Psoas muscle (tissue), 8 donors: ENCODE data around the gene KY. TPM values are rescaled to one million over a fixed set of nuclear protein-coding genes. Genes with fewer than 3 reads are reported as not detected.

Experiments
- ATAC-seq, 4 donors: fragments of 200-7000 bp; cut with Tn5 transposase; one replicate each; pipeline ENCODE4 v1.9.1; 2020; ENCODE audit warnings: moderate library complexity in 3 of 4, mild to moderate bottlenecking in 2 of 4
- DNase-seq, 2 donors: peaks; one replicate each; pipeline ENCODE4 v3.0.0-alpha.2; 2020
- H3K27ac ChIP-seq: fragments of 200-600 bp; one replicate; pipeline ENCODE4 v1.8.0; 2022
- H3K27me3 ChIP-seq, 3 donors: fragments of 200-600 bp in 1 of 3; one replicate each; pipeline versions ENCODE4 v1.6.1 to v1.8.0; 2013 to 2022; ENCODE audit warnings: low read length in 2 of 3, mild to moderate bottlenecking in 2 of 3, moderate library complexity in 1 of 3; ENCODE audit not compliant: insufficient read depth in 3 of 3
- H3K36me3 ChIP-seq, 2 donors: fragments of 200-600 bp in 1 of 2; one replicate each; pipeline versions ENCODE4 v1.6.1 to v1.8.0; 2013 to 2022; ENCODE audit warnings: low read depth in 1 of 2, mild to moderate bottlenecking in 1 of 2, moderate library complexity in 1 of 2; ENCODE audit not compliant: insufficient read depth in 1 of 2
- H3K4me1 ChIP-seq: fragments of 200-600 bp; one replicate; pipeline ENCODE4 v1.8.0; 2022
- H3K4me3 ChIP-seq: fragments of 200-600 bp; one replicate; pipeline ENCODE4 v1.8.0; 2022; ENCODE audit warnings: mild to moderate bottlenecking
- H3K9me3 ChIP-seq: fragments of 200-600 bp; one replicate; pipeline ENCODE4 v1.8.0; 2022
- CTCF ChIP-seq: fragments of 200-600 bp; IDR thresholded peaks from one replicate; pipeline ENCODE4 v1.8.0; 2022; ENCODE audit warnings: antibody characterized with exemption
- WGBS, 3 donors: extraction: QIAGEN DNeasy Blood & Tissue Kit; methylation state at CpG; one replicate each; pipeline versions ENCODE4 v1.1.6 to v1.1.7; 2013; 5-methylcytosine and 5-hydroxymethylcytosine counted together
- intact Hi-C, 2 donors: fragments of 100-400 bp; cut with DNase I; formaldehyde crosslinking; loops; one replicate each; pipeline versions ENCODE4 v1.11.0 to v1.14.2; 2022
- polyA plus RNA-seq, 3 donors: library from polyadenylated mRNA; stranded (reverse); fragments of 200-250 nt; gene quantifications; one replicate each; pipeline ENCODE4 v1.2.3, GENCODE V29; 2013
- total RNA-seq, 4 donors: library from RNA; stranded (reverse); fragmentation: NEBNext Ultra II Directional in 2 of 4; extraction: Animal tissue kit (Norgen Biotek cat#: 25700) in 2 of 4; gene quantifications; one replicate each; pipeline versions ENCODE4 v1.2.1 to v1.2.4, GENCODE V29; 2021 to 2023
- donor health status: healthy with polysubstance abuse.
- donor health status: DM: no; HTN: no; CAD: no; lungs with moderate emphysema.
- donor health status: Bipolar disorder and iron deficiency.
- donor health status: healthy.
- donor health status: DM: yes; HTN: yes; CAD: no.
- donor health status: DM: no; HTN: no; CAD: no.
- donor health status: DM: no; HTN: no; CAD: no.
- donor health status: DM: yes; HTN: yes; CAD: no.

Gene KY
- total and polyA plus RNA-seq, 7 donors, result 0.30 to 6.7 (median 3.0) TPM; not detected in 1

GRCh38 chr3:134652886-134653630 lies 2.2 kb upstream of the KY start:
- no peak for TF ChIP-seq CTCF
- DNase-seq (no peak), ATAC-seq (no peak)
- H3K9me3 ChIP-seq, result no peaks in the 10 kb centered on the region
- H3K4me3 ChIP-seq, result no peak overlapping the region
- no peaks in the 10 kb centered on the region for H3K36me3 ChIP-seq
- H3K4me1 ChIP-seq, result peaks cover 19% of the 10 kb centered on the region
- 85 to 93% (median 93%) methylated on average over 7 of the region's 7 CpGs for WGBS, 3 donors
- no peak overlapping the region for H3K27ac ChIP-seq
- no peaks in the 10 kb centered on the region for H3K27me3 ChIP-seq
- intact Hi-C loops, result no loop called here

- Histone ChIP-seq H3K4me3 (no peak overlapping the region), H3K27me3 (no peaks in the 10 kb centered on the region), H3K4me1 (peaks cover 19% of the 10 kb centered on the region), H3K27ac (no peak overlapping the region), H3K36me3 (no peaks in the 10 kb centered on the region), H3K9me3 (no peaks in the 10 kb centered on the region)
- intact Hi-C loops, result no loop called here
- DNase-seq, result no peak
- ATAC-seq, result no peak
- no peak for TF ChIP-seq CTCF
- 75 to 90% (median 79%) methylated on average over 7 of the region's 7 CpGs for WGBS, 3 donors
These were observed 1.6 kb upstream of the KY start for GRCh38 chr3:134652409-134652831.

GRCh38 chr3:134651347-134652041 lies 672 bp upstream of the KY start:
- Histone ChIP-seq H3K9me3 (no peaks in the 10 kb centered on the region), H3K27me3 (no peaks in the 10 kb centered on the region), H3K27ac (peak overlapping the region; percentile 84), H3K4me3 (peak overlapping the region; percentile 71), H3K4me1 (peaks cover 25% of the 10 kb centered on the region), H3K36me3 (no peaks in the 10 kb centered on the region)
- TF ChIP-seq CTCF, result no peak
- DNase-seq (peak; percentile 55 to 83), ATAC-seq (peak; percentile 85 to 88 (median 88))
- WGBS, 3 donors, result 6 to 14% (median 7%) methylated on average over 16 to 17 of the region's 17 CpGs
- intact Hi-C loops, result no loop called here

- peak overlapping the region; percentile 71 for H3K4me3 ChIP-seq
- H3K36me3 ChIP-seq, result no peaks in the 10 kb centered on the region
- H3K9me3 ChIP-seq, result no peaks in the 10 kb centered on the region
- intact Hi-C loops, result loop anchor here (5.0 kb wide), 2 partner anchors 73 to 103 kb away; no protein-coding TSS in a partner anchor
- no peak for TF ChIP-seq CTCF
- no peaks in the 10 kb centered on the region for H3K27me3 ChIP-seq
- no peak for DNase-seq
- ATAC-seq, result no peak
- H3K27ac ChIP-seq, result no peak overlapping the region
- H3K4me1 ChIP-seq, result peaks cover 48% of the 10 kb centered on the region
- WGBS, 3 donors, result 53 to 78% (median 76%) methylated on average over 7 of the region's 7 CpGs
These were observed 1.6 kb downstream of the KY start for GRCh38 chr3:134649106-134649705.
